ENCODE data around the gene OTUB1. TPM values are rescaled to one million over a fixed set of nuclear protein-coding genes. Genes with fewer than 3 reads are reported as not detected.

OTUB1 gene
- total and polyA plus RNA-seq, 9 of the 15 experiments (the other 6 are each of a cell fraction or from before 2014, with no cell fraction given), result 29.5 to 134 (median 66.1) TPM

GRCh38 chr11:63986156-63986931 lies at the start of gene OTUB1 (continued):
- TF ChIP-seq, protein P1, sequence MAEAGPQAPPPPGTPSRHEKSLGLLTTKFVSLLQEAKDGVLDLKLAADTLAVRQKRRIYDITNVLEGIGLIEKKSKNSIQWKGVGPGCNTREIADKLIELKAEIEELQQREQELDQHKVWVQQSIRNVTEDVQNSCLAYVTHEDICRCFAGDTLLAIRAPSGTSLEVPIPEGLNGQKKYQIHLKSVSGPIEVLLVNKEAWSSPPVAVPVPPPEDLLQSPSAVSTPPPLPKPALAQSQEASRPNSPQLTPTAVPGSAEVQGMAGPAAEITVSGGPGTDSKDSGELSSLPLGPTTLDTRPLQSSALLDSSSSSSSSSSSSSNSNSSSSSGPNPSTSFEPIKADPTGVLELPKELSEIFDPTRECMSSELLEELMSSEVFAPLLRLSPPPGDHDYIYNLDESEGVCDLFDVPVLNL (CRISPR knock-in tag; IDR thresholded peaks at IDR 0.05; ENCODE audit: low read depth), result no peak
- TF ChIP-seq ZNF143 (CRISPR knock-in tag; IDR thresholded peaks at IDR 0.05), result no peak
- TF ChIP-seq NONO (IDR thresholded peaks at IDR 0.05; ENCODE audit: low read depth in 2 of 2, low read length in 1 of 2), result peak in 1 of 2 experiments; percentile 68; a peak in 1 of 4 replicates
- TF ChIP-seq, protein P2, sequence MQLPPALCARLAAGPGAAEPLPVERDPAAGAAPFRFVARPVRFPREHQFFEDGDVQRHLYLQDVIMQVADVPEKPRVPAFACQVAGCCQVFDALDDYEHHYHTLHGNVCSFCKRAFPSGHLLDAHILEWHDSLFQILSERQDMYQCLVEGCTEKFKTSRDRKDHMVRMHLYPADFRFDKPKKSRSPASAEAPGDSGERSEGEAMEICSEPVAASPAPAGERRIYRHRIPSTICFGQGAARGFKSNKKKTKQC (CRISPR knock-in tag; IDR thresholded peaks at IDR 0.05), result no peak
- no peak for TF ChIP-seq HBP1 (CRISPR knock-in tag; IDR thresholded peaks at IDR 0.05)
- no peak for TF ChIP-seq U2AF1 (optimal IDR thresholded peaks at IDR 0.05; ENCODE audit: low read depth, low read length)
- TF ChIP-seq, protein P3, sequence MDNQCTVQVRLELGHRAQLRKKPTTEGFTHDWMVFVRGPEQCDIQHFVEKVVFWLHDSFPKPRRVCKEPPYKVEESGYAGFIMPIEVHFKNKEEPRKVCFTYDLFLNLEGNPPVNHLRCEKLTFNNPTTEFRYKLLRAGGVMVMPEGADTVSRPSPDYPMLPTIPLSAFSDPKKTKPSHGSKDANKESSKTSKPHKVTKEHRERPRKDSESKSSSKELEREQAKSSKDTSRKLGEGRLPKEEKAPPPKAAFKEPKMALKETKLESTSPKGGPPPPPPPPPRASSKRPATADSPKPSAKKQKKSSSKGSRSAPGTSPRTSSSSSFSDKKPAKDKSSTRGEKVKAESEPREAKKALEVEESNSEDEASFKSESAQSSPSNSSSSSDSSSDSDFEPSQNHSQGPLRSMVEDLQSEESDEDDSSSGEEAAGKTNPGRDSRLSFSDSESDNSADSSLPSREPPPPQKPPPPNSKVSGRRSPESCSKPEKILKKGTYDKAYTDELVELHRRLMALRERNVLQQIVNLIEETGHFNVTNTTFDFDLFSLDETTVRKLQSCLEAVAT (IDR thresholded peaks at IDR 0.05), result no peak
- TF ChIP-seq, protein P4, sequence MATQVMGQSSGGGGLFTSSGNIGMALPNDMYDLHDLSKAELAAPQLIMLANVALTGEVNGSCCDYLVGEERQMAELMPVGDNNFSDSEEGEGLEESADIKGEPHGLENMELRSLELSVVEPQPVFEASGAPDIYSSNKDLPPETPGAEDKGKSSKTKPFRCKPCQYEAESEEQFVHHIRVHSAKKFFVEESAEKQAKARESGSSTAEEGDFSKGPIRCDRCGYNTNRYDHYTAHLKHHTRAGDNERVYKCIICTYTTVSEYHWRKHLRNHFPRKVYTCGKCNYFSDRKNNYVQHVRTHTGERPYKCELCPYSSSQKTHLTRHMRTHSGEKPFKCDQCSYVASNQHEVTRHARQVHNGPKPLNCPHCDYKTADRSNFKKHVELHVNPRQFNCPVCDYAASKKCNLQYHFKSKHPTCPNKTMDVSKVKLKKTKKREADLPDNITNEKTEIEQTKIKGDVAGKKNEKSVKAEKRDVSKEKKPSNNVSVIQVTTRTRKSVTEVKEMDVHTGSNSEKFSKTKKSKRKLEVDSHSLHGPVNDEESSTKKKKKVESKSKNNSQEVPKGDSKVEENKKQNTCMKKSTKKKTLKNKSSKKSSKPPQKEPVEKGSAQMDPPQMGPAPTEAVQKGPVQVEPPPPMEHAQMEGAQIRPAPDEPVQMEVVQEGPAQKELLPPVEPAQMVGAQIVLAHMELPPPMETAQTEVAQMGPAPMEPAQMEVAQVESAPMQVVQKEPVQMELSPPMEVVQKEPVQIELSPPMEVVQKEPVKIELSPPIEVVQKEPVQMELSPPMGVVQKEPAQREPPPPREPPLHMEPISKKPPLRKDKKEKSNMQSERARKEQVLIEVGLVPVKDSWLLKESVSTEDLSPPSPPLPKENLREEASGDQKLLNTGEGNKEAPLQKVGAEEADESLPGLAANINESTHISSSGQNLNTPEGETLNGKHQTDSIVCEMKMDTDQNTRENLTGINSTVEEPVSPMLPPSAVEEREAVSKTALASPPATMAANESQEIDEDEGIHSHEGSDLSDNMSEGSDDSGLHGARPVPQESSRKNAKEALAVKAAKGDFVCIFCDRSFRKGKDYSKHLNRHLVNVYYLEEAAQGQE (IDR thresholded peaks at IDR 0.05; ENCODE audit: borderline replicate concordance), result no peak
- TF ChIP-seq, protein P4 (CRISPR knock-in tag; IDR thresholded peaks at IDR 0.05; ENCODE audit: low read depth), result no peak
- TF ChIP-seq FOXP1 (CRISPR knock-in tag; IDR thresholded peaks at IDR 0.05), result no peak
- peak; percentile 55 to 73; a peak in 3 of 4 replicates for TF ChIP-seq FOXK2 (conservative IDR thresholded peaks at IDR 0.05 in 1 of 2, IDR thresholded peaks at IDR 0.05 in 1 of 2; ENCODE audit: low read depth in 2 of 2)
- no peak for TF ChIP-seq MED1 (CRISPR knock-in tag; IDR thresholded peaks at IDR 0.05; ENCODE audit: borderline replicate concordance)

All from K562 (cell line).